GM19324 (cell line): Measurements from ENCODE around the gene ETAA1.

Experiments
- ATAC-seq: cut with Tn5 transposase; IDR thresholded peaks from one replicate; pipeline ENCODE4 v1.9.1; 2021; ENCODE audit warnings: mild to moderate bottlenecking, moderate library complexity; ENCODE audit not compliant: unreplicated experiment, low FRiP score

ETAA1 gene

DNA sequence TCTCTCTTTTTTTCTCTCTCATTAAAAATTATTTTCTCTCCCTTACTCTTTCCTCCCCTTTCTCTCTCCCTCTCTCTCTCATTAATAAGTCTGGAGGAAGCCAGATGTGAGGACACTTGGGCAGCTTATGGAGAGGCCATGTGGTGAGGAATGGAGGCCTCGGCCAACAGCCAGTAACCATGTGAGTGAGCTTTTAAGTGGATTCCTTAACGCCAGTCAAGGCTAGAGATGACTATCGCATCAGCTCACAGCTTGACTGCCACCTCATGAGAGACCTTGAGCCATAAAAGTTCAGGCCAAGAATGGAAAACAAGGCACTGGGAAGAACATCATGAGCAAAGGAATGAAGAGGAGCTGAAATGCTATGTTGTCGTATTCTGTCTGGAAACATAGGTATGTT is 39.1 kb downstream of the ETAA1 start:
- ATAC-seq = no peak

- ATAC-seq = no peak
Measured at GRCh38 chr2:67437114-67437513, 40.0 kb downstream of the ETAA1 start.

GRCh38 chr2:67438337-67438736 is 41.2 kb downstream of the ETAA1 start:
- no peak for ATAC-seq

- ATAC-seq = no peak
Measured at GRCh38 chr2:67445652-67446268, 48.6 kb downstream of the ETAA1 start.

GRCh38 chr2:67446491-67446911 is 49.4 kb downstream of the ETAA1 start:
- no peak for ATAC-seq

DNA sequence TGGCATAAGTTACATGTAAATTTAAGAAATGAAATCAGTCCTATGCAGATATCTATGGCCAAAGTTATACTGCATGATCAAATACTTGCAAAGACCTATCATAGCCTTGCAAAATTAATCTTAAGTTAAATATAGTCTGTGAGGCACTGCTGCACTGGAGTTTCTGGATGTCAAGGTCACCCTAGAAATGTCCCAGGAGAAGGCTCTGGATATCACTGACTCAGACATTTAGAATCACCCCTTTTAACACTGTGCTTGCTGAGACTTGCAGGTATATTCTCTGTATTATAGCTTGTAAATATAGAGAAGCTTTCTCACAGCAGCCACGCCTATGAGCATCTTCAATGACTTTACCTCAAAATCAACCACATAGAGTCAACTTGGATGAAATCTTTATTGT is 51.5 kb downstream of the ETAA1 start:
- no peak for ATAC-seq

DNA sequence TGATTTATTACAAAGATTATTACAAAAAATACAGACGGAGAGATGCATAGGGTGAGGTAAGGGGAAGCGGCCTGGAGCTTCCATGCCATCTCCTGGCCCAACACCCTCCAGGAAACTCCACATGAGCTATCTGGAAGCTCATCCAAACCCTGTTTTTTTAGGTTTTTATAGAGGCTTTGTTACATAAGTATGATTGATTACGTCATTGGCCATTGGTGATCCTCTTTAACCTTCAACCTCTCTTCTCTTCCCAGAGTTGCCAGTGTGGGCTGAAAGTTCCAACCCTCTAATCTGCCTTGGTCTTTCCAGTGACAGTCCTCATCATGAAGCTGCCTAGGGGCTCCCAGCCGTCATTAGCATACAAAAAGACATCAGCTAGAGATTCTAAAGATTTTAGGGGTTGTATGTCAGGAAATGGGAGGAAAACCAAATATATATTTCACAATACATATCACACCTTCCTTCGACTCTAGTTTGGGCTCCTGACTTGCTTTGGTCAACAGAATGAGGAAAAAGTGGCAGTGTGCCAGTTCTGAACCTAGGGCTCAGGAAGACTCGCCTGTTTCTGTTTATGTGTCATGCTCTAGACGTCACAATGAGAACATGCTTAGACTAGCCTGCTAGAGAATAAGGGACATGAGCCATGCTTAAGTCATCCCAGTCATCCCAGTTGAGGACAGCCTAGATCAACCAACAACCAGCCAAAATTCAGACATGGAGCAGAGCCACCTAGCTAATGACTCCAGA is 54.1 kb downstream of the ETAA1 start:
- no peak for ATAC-seq

GRCh38 chr2:67453310-67453709 is 56.2 kb downstream of the ETAA1 start:
- no peak for ATAC-seq

DNA sequence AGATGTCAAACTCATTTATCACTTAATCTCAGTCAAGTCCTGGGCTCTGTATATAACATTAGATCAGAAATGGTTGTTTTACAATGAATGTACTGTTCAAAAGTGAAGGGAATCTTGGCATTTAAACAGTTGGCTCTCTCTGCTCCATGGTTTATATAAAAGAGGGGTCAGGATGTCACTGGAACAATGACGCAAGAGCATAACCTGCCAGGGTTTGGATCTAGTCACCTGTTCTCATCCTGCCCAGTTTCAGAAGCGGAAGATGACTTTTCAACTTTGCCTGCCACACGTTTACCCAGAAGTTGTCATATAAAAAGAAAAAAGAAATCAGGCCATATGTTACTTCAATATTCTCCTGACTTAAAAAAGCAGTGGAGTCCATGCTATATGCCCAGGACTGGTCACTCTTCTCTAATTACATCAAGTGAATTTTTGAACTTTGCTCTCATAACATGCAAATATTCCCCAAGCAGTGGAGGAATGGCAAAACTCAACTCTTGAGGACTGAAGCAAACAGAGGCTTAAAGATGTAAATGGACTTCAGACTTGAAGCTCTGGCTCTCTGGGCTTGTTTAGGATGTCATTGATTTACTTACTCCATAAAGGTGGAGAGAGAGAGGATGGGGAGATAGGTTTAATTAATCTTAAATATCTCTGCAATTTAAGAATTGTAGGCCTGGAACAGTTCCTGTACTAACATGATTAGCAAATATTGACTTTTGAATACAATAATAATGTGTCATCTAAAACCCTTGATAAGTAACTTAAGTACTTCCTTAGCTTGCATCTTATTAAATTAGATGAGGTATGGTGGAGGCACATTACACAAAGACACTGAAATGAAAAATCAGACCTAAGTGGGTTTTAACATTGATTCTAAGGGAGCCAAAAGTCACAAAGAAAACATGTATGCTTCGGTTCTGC is 58.3 kb downstream of the ETAA1 start:
- no peak for ATAC-seq

DNA sequence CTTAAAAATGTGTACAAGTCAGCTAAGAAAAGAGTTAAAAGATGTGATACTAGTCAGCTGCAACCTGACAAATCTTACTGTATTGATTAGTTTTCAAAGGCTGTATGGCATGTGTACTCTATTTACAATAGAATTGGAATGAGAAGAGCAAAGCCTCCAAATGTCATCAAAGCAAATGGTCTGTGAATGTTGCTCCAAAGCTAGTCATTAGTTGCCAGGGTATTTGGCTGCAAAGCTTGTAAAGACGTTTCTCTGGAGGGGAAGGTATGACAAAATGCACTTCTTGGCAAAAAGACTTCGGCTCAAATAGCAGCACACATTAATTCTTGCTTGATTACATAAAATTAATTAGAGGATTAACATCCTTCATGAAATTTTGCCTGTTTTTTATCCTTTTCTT is 59.3 kb downstream of the ETAA1 start:
- no peak for ATAC-seq

- ATAC-seq = no peak
Measured at GRCh38 chr2:67457699-67458098, 60.6 kb downstream of the ETAA1 start.

GRCh38 chr2:67459761-67460160 is 62.6 kb downstream of the ETAA1 start:
- no peak for ATAC-seq
